ENCODE results near the gene CPE.

DNA sequence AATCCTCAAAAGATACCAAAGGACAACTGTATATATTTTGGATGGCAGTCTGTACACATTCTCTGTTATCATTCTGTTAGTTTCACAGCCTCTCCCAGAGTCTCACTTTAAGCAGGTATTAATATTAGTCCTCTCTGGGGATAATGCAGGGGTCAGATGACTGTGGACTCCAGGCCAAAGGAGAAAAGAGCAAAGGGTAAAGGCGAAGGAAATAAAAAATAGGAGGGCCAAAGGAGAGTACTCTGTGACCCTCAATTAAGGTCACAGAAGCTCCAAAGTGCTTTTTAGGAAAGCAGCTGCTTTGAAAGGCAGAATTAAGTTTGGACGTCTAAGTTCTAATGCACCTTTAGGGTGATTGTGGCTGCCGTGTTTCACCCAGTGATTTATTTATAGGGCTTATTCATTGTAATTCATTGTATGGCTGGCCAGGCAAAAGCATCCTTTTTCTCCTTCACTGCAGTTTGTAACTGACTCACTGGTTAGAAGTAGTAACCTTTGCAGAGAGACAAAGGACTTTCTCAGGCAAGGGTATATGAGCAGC lies 43.6 kb upstream of the CPE start:
- TF ChIP-seq, protein P1, sequence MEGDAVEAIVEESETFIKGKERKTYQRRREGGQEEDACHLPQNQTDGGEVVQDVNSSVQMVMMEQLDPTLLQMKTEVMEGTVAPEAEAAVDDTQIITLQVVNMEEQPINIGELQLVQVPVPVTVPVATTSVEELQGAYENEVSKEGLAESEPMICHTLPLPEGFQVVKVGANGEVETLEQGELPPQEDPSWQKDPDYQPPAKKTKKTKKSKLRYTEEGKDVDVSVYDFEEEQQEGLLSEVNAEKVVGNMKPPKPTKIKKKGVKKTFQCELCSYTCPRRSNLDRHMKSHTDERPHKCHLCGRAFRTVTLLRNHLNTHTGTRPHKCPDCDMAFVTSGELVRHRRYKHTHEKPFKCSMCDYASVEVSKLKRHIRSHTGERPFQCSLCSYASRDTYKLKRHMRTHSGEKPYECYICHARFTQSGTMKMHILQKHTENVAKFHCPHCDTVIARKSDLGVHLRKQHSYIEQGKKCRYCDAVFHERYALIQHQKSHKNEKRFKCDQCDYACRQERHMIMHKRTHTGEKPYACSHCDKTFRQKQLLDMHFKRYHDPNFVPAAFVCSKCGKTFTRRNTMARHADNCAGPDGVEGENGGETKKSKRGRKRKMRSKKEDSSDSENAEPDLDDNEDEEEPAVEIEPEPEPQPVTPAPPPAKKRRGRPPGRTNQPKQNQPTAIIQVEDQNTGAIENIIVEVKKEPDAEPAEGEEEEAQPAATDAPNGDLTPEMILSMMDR (IDR thresholded peaks at IDR 0.05) = no peak
- no peak for TF ChIP-seq POLR2A (IDR thresholded peaks at IDR 0.05)
